GM10266 (cell line): ENCODE results near the gene PTPN18.
"Not testable (repeated sequence)": the region's sequence is repeated elsewhere in the genome, so short reads cannot be mapped to it uniquely, and the experiment has no call there.

ENCODE experiments used
- DNase-seq: peaks from one replicate; pipeline ENCODE4 v3.0.0; 2012; ENCODE audit errors: extremely low spot score
- TF ChIP-seq, protein P1 (sequence below): IDR thresholded peaks from 2 replicates; pipeline ENCODE4 v1.5.1; 2012; ENCODE audit warnings: mild to moderate bottlenecking, low read depth; ENCODE audit not compliant: control insufficient read depth, insufficient read depth; ENCODE audit errors: missing control alignments

PTPN18 gene

DNA sequence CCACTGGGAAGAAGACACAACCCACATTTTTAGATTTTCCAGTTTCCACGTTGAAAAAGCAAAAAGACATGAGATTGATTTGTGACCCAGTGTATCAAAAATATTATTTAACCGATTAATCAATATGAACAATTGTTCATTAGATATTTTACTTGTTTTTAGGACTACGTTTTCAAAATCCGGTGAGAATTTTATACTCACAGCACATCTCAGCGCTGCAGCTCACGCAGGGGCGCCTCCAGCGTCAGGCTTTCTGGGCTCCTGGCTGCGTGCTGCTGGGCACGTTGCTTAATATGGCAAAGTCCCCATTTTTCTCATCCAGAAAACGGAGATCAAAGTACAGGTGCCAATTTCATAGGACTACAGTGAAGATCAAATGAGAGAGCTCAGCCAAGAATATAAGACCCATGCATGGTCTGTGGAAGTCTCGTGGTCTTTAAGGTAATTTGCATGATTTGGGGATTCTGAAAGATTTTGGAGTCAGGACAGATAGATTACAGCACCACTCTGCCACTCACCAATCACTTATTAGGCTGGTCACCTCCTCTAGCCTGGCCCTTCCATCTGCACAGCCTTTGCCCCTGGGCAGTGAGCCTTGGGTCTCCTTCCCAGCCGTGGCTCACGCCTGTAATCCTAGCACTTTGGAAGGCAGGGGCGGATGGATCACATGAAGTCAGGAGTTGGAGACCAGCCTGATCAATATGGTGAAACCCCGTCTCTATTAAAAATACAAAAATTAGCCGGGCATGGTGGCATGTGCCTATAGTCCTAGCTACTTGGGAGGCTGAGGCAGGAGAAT, 36.2 kb downstream of the PTPN18 start:
- DNase-seq = no peak
- TF ChIP-seq, protein P1, sequence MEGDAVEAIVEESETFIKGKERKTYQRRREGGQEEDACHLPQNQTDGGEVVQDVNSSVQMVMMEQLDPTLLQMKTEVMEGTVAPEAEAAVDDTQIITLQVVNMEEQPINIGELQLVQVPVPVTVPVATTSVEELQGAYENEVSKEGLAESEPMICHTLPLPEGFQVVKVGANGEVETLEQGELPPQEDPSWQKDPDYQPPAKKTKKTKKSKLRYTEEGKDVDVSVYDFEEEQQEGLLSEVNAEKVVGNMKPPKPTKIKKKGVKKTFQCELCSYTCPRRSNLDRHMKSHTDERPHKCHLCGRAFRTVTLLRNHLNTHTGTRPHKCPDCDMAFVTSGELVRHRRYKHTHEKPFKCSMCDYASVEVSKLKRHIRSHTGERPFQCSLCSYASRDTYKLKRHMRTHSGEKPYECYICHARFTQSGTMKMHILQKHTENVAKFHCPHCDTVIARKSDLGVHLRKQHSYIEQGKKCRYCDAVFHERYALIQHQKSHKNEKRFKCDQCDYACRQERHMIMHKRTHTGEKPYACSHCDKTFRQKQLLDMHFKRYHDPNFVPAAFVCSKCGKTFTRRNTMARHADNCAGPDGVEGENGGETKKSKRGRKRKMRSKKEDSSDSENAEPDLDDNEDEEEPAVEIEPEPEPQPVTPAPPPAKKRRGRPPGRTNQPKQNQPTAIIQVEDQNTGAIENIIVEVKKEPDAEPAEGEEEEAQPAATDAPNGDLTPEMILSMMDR = no peak

DNA sequence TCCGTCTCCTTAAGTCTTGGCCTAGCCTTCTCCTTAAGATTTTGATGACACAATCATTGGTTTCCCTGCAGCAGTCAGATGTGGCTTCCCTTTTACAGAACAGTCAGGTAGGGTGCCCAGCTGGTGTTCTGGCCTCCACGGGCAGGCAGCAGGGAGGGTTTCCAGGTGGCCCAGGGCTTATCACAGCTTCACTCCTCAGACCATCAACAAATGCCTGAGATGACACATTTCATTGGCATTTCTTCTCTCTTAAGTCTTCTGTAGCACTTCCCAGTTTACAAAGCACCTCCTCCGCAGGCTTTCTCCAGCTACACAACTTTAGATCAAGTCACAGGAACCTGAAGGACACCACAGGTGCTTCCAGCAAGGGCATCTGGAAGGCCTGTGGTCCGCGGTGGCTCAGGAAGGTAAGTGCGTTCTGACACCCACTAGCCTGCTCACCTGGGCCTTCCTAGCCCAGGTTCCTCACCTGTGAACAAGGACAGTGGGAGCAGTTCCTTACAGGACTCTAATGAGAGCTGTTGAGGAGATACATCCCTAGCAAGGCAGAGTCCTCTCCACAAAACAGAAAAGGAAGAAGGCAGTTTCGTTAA, 37.6 kb downstream of the PTPN18 start:
- DNase-seq = no peak
- TF ChIP-seq, protein P1 = no peak

DNA sequence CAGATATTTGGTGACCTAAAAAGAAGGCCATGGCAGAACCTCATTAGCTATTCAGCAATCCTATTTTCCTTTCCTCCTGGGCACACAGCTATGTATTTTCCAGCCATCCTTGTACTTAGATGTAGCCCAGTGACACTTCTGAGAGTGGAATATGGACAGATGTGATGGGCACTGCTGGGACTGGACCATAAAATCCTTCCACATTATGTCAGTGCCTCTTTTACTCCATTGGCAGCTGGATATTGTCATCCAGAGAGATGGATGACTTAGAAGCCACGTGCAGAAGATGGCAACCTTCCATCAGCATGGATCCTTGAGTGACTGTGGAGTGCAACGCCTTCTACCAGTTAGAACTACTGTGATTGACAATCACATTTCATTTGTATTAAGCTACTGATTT, 50.4 kb downstream of the PTPN18 start:
- DNase-seq = not testable (repeated sequence)

DNA sequence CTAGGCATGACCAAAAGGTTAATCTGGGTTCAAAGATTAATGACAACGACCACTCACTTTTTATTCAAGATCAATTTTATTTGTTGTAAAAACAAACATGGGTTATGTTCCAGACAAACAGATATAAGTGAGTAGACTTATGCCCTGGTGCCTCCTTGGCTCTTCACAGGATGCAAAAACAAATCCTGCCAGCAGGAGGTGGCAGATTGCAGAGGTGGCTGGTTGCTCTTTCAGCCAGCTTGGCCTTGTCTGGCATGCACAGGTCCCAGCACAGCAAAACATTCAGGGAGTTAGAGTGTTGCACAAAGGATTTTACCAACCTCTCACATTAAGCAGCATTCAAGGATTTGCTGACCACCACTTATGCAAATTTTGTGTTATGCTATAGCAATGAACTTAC, 60.8 kb downstream of the PTPN18 start:
- TF ChIP-seq, protein P1 = peak; percentile 13
- DNase-seq = not testable (repeated sequence)

DNA sequence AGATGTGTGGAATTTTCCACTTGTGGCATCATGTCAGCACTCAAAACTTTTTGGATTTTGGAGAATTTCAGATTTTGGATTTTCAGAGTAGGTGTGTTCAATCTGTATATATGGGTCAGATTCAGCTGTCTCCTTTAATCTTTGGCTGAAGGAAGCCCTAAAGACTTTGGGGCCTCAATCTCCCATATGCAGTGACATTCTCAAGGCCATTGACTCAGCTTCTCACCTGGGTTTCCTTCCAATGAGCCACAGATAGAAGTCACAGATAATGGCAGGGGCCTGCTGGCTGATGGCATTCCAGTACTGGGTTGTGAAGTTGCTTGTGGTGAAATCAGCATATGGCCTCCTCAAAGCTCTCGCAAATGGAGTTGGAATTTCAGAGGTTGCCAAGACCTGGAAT, 63.0 kb downstream of the PTPN18 start:
- DNase-seq = not testable (repeated sequence)
